Parathyroid adenoma (tissue), 2 donors: ENCODE results near the gene SLC2A8.
A peak's percentile ranks its signal among the peaks of the same experiment; 100 is the strongest.

Experiments used
- H2AFZ ChIP-seq: fragments of 300-600 bp; sonication (generic); one replicate; pipeline ENCODE4 v1.7.0; 2017; ENCODE audit warnings: antibody characterized with exemption, mild to moderate bottlenecking
- H3K27ac ChIP-seq: fragments of 300-600 bp; sonication (generic); one replicate; pipeline ENCODE4 v1.7.0; 2017
- H3K27me3 ChIP-seq: fragments of 300-600 bp; sonication (generic); one replicate; pipeline ENCODE4 v1.7.0; 2017; ENCODE audit warnings: low read length; ENCODE audit not compliant: control insufficient read depth, insufficient read depth
- H3K36me3 ChIP-seq: fragments of 300-600 bp; sonication (generic); one replicate; pipeline ENCODE4 v1.7.0; 2017; ENCODE audit warnings: low read length; ENCODE audit not compliant: control insufficient read depth, insufficient read depth
- H3K4me1 ChIP-seq: fragments of 300-600 bp; sonication (generic); one replicate; pipeline ENCODE4 v1.7.0; 2017; ENCODE audit warnings: control low read depth
- H3K4me2 ChIP-seq: fragments of 300-600 bp; sonication (generic); one replicate; pipeline ENCODE4 v1.7.0; 2017; ENCODE audit warnings: low read length
- H3K4me3 ChIP-seq: fragments of 300-600 bp; sonication (generic); one replicate; pipeline ENCODE4 v1.7.0; 2017; ENCODE audit warnings: low read depth, low read length
- H3K79me2 ChIP-seq: fragments of 300-600 bp; sonication (generic); one replicate; pipeline ENCODE4 v1.7.0; 2017; ENCODE audit warnings: control low read depth
- H3K9ac ChIP-seq: fragments of 300-600 bp; sonication (generic); one replicate; pipeline ENCODE4 v1.7.0; 2017; ENCODE audit warnings: mild to moderate bottlenecking
- H3K9me3 ChIP-seq: fragments of 300-600 bp; sonication (generic); one replicate; pipeline ENCODE4 v1.7.0; 2017; ENCODE audit warnings: low read length; ENCODE audit not compliant: control insufficient read depth
- TF ChIP-seq, protein P1 (sequence below): fragments of 300-600 bp; sonication (generic); IDR thresholded peaks from one replicate; pipeline ENCODE4 v1.7.0; 2017; ENCODE audit warnings: antibody characterized with exemption, mild to moderate bottlenecking
- donor health status: primary hyperparathyroidism.

Gene SLC2A8

DNA sequence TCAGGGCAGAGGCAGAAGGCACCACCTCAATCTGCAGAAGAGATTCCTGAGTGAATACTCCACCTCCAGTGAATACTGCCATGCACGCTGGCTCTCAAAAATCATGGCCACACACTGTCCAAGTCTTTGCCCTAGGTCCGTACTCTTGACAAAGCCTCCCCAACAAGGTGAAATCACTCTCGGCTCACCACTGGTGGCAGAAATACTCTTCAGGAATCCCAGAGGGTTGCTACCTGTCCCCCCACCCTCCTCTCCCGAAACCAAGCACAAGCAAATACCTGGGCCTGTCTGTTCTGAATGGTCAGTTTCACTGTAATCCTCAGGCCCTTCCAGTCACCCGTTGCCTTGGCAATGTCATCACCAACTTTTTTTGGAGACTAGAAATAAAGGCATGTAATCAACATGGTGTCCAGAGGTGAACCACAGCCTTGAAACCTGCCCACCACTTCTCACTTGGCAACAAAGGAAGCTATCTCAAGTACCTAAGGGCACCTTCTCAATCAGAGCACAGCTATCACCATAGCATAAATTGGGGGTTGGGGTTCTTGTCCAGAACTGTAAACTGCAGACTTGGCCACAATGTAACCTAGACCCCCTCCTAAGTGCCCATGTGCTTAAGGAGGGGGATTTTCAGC is 52.5 kb downstream of the SLC2A8 start:
- Histone ChIP-seq H3K9ac (no peak overlapping the region), H3K4me2 (peak overlapping the region; percentile 82), H3K4me3 (no peak overlapping the region), H3K9me3 (no peaks in the 10 kb centered on the region), H3K79me2 (no peaks in the 10 kb centered on the region), H3K27me3 (no peaks in the 10 kb centered on the region), H3K4me1 (no peaks in the 10 kb centered on the region), H2AFZ (no peak overlapping the region), H3K36me3 (peaks cover 3% of the 10 kb centered on the region), H3K27ac (peak overlapping the region; percentile 77)
- TF ChIP-seq, protein P1, sequence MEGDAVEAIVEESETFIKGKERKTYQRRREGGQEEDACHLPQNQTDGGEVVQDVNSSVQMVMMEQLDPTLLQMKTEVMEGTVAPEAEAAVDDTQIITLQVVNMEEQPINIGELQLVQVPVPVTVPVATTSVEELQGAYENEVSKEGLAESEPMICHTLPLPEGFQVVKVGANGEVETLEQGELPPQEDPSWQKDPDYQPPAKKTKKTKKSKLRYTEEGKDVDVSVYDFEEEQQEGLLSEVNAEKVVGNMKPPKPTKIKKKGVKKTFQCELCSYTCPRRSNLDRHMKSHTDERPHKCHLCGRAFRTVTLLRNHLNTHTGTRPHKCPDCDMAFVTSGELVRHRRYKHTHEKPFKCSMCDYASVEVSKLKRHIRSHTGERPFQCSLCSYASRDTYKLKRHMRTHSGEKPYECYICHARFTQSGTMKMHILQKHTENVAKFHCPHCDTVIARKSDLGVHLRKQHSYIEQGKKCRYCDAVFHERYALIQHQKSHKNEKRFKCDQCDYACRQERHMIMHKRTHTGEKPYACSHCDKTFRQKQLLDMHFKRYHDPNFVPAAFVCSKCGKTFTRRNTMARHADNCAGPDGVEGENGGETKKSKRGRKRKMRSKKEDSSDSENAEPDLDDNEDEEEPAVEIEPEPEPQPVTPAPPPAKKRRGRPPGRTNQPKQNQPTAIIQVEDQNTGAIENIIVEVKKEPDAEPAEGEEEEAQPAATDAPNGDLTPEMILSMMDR: no peak

DNA sequence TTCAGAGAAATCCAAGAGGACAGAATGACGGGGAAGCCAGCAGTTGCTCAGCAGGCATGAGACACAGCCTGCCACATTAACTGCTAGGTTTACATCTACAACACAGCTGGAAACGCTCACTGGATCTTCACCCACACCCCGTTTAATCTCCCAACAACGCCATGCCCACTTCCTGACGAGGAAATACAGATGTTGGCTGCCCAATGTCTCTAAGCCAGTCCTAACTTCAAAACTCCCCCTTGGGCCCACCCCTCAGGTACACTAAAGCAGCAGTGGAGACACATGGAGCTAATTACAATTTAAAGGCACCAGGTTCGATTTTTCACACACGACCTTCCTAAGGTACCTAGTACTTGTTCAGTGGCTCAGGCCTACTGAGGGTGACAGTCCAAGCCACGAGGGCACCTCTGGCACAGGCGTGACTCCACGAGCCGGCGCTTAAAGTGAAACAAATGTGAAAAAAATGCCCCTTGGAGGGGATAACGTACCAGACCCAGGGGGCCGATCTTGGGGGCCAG is 53.3 kb downstream of the SLC2A8 start:
- Histone ChIP-seq H3K4me2 (peak overlapping the region; percentile 82), H3K36me3 (no peaks in the 10 kb centered on the region), H2AFZ (peak overlapping the region; percentile 92), H3K79me2 (no peaks in the 10 kb centered on the region), H3K27me3 (no peaks in the 10 kb centered on the region), H3K27ac (peak overlapping the region; percentile 77), H3K9ac (peak overlapping the region; percentile 21), H3K4me1 (no peaks in the 10 kb centered on the region), H3K4me3 (peak overlapping the region; percentile 98), H3K9me3 (no peaks in the 10 kb centered on the region)
- TF ChIP-seq, protein P1: no peak

DNA sequence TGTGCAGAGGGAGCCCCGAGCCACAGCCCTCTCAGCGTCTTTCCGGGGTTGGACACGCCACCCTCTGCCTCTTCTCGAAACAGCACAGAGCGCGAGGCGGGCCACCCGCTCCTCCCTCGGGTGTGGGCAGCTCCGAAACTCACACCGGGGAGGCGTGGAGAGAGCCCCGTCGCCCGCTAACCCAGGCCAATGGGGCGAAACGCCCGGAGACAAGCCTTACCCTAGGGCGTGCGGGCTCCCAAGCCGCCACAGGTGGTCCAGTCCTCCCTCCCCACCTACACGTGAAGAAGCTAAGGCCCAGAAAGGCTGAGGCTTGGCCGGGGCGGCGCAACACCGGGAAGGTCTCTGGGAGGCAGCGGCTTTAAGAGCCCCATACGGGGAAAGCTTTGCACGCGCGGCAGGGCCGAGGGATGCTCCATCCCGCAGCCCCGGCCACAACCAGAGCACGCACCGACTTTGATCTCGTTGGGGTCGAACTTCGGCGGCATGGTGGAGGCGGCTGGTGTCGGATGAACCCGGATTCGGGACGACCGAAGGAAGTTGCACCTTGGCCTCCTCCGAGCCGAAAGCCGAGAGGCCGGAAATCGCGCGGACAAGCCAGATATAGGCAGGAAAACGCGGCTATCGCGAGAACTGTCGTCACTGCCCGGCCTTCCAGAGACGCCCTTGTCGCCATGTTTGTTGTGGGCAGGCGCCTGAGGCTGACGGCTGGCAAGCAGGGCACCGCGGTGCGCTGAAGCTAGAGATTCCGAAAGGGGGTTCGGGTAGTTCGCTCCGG is 54.0 kb downstream of the SLC2A8 start, which contains the start of the genes LRSAM1 and RPL12:
LRSAM1 (plus strand) TSS at position 681 of the 778 bp plus-strand sequence. CDS start 3,018 bp downstream, outside the sequence.
RPL12 (minus strand) TSS at position 577 of the 778 bp plus-strand sequence; CDS start at position 488, 89 bp downstream.
- peak within 1 kb of the TSS; percentile 77 for H3K27ac ChIP-seq
- H3K4me3 ChIP-seq: peak within 1 kb of the TSS; percentile 98
- TF ChIP-seq, protein P1: no peak
- H3K79me2 ChIP-seq: no peaks in the 10 kb centered on the region
- peak within 1 kb of the TSS; percentile 53 for H3K9ac ChIP-seq
- peak within 1 kb of the TSS; percentile 92 for H2AFZ ChIP-seq
- H3K4me1 ChIP-seq: no peaks in the 10 kb centered on the region
- H3K9me3 ChIP-seq: no peaks in the 10 kb centered on the region
- peak within 1 kb of the TSS; percentile 82 for H3K4me2 ChIP-seq
- H3K27me3 ChIP-seq: no peaks in the 10 kb centered on the region
- H3K36me3 ChIP-seq: no peaks in the 10 kb centered on the region

DNA sequence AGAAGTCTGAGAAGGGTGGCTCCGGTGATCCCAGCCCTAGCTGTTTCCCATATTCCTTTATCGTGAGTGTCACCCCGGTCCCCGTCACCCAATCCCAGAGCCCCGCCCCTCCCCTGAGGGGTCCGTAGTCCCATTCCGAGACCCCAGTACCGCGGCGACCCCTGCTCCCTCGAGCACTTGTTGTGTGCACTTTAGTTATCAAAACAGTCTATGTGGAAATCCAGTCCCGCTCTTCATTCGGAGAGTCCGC is 54.6 kb downstream of the SLC2A8 start:
- H3K36me3 ChIP-seq: no peaks in the 10 kb centered on the region
- H3K4me3 ChIP-seq: peak overlapping the region; percentile 98
- peak overlapping the region; percentile 82 for H3K4me2 ChIP-seq
- H3K9ac ChIP-seq: peak overlapping the region; percentile 53
- H3K27me3 ChIP-seq: no peaks in the 10 kb centered on the region
- no peaks in the 10 kb centered on the region for H3K9me3 ChIP-seq
- TF ChIP-seq, protein P1: no peak
- no peaks in the 10 kb centered on the region for H3K79me2 ChIP-seq
- peak overlapping the region; percentile 92 for H2AFZ ChIP-seq
- peak overlapping the region; percentile 77 for H3K27ac ChIP-seq
- H3K4me1 ChIP-seq: no peaks in the 10 kb centered on the region
